Lung (tissue), 12 donors: ENCODE data around the gene PRODH2. TPM values are rescaled to one million over a fixed set of nuclear protein-coding genes. Genes with fewer than 3 reads are reported as not detected.

Source experiments
- ATAC-seq: fragments of 200-7000 bp; cut with Tn5 transposase; one replicate; pipeline ENCODE4 v1.9.1; 2020; ENCODE audit warnings: moderate number of reproducible peaks; ENCODE audit not compliant: insufficient read depth, low FRiP score
- DNase-seq, 3 donors: peaks; one replicate each; pipeline ENCODE4 v3.0.0-alpha.2; 2013 to 2017
- H3K27ac ChIP-seq, 2 donors: one replicate each; pipeline ENCODE4 v1.5.1; 2013; ENCODE audit warnings: mild to moderate bottlenecking in 2 of 2, moderate library complexity in 2 of 2, control low read depth in 1 of 2, inconsistent platforms in 1 of 2, low read depth in 1 of 2, low read length in 1 of 2
- H3K27me3 ChIP-seq, 3 donors: one replicate each; pipeline ENCODE4 v1.5.1; 2013; ENCODE audit warnings: low read length in 2 of 3; ENCODE audit not compliant: control insufficient read depth in 3 of 3, insufficient read depth in 3 of 3
- H3K36me3 ChIP-seq, 4 donors: one replicate each; pipeline ENCODE4 v1.5.1; 2013; ENCODE audit warnings: low read length in 4 of 4, mild to moderate bottlenecking in 1 of 4, moderate library complexity in 1 of 4; ENCODE audit not compliant: control insufficient read depth in 4 of 4, insufficient read depth in 4 of 4
- H3K4me1 ChIP-seq, 5 donors: one replicate each; pipeline ENCODE4 v1.5.1; 2013; ENCODE audit warnings: low read length in 5 of 5, mild to moderate bottlenecking in 2 of 5, moderate library complexity in 1 of 5; ENCODE audit not compliant: control insufficient read depth in 5 of 5, insufficient read depth in 5 of 5
- H3K4me3 ChIP-seq: one replicate; pipeline ENCODE4 v1.5.1; 2013; ENCODE audit warnings: mild to moderate bottlenecking, control low read depth, moderate library complexity
- H3K9ac ChIP-seq, 2 donors: one replicate each; pipeline ENCODE4 v1.5.1; 2013; ENCODE audit warnings: low read length in 2 of 2, control low read depth in 1 of 2; ENCODE audit not compliant: insufficient read depth in 1 of 2
- H3K9me3 ChIP-seq, 4 donors: one replicate each; pipeline ENCODE4 v1.5.1; 2013; ENCODE audit warnings: low read length in 3 of 4, mild to moderate bottlenecking in 1 of 4, moderate library complexity in 1 of 4; ENCODE audit not compliant: control insufficient read depth in 4 of 4, insufficient read depth in 3 of 4
- CTCF ChIP-seq: IDR thresholded peaks from 2 replicates; pipeline ENCODE4 v1.5.1; 2012; ENCODE audit warnings: mild to moderate bottlenecking; ENCODE audit errors: control extremely low read depth, extremely low read depth
- WGBS, 2 donors: extraction: QIAGEN DNeasy Blood & Tissue Kit; methylation state at CpG; one replicate each; pipeline ENCODE4 v1.1.7; 2013; 5-methylcytosine and 5-hydroxymethylcytosine counted together
- polyA plus RNA-seq, 2 donors: library from polyadenylated mRNA; stranded (reverse); fragments of 200-250 nt; gene quantifications; one replicate each; pipeline ENCODE4 v1.2.1, GENCODE V29; 2013
- total RNA-seq, 2 donors: library from RNA; depleted of rRNA in 1 of 2; stranded (reverse); fragments of >200 nt in 1 of 2; gene quantifications; one replicate each; pipeline ENCODE4 v1.2.1, GENCODE V29; 2014 to 2021
- donor health status: control.
- donor health status: control.
- donor health status: Bipolar disorder and iron deficiency.
- donor health status: healthy.
- donor health status: DM: yes; HTN: yes; CAD: no.

Gene PRODH2
- total and polyA plus RNA-seq, 4 donors: not detected

- no peak for TF ChIP-seq CTCF
- 91 to 98% methylated on average over 4 of the region's 4 CpGs for WGBS, 2 donors
- Histone ChIP-seq H3K27ac (no peak overlapping the region), H3K9ac (no peak overlapping the region), H3K36me3 (peaks cover 0 to 15% (median 15%) of the 10 kb centered on the region in 4 donors), H3K9me3 (peaks cover 0 to 2% (median 0%) of the 10 kb centered on the region in 4 donors), H3K27me3 (no peaks in the 10 kb centered on the region), H3K4me1 (peaks cover 0 to 24% (median 9%) of the 10 kb centered on the region in 5 donors), H3K4me3 (no peak overlapping the region)
- no peak for ATAC-seq
- DNase-seq: no peak
Observed at GRCh38 chr19:35760711-35761349, 51.8 kb downstream of the PRODH2 start.

GRCh38 chr19:35759697-35760096 is 52.9 kb downstream of the PRODH2 start:
- DNase-seq (no peak), ATAC-seq (no peak)
- H3K4me3 ChIP-seq: no peak overlapping the region
- H3K27me3 ChIP-seq: peaks cover 0 to 4% (median 0%) of the 10 kb centered on the region in 3 donors
- H3K9me3 ChIP-seq: peaks cover 0 to 2% (median 0%) of the 10 kb centered on the region in 4 donors
- no peak overlapping the region for H3K27ac ChIP-seq
- peak overlapping the region in 1 of 2 donors; percentile 37 for H3K9ac ChIP-seq
- H3K36me3 ChIP-seq: peaks cover 0 to 12% (median 11%) of the 10 kb centered on the region in 4 donors
- TF ChIP-seq CTCF: no peak
- peaks cover 0 to 32% (median 14%) of the 10 kb centered on the region in 5 donors for H3K4me1 ChIP-seq
- 91 to 100% methylated on average over 2 of the region's 2 CpGs for WGBS, 2 donors

- 0% methylated on average over 52 to 53 of the region's 53 CpGs for WGBS, 2 donors
- H3K4me1 ChIP-seq: peaks cover 0 to 32% (median 14%) of the 10 kb centered on the region in 5 donors
Observed at GRCh38 chr19:35757749-35758608, 54.7 kb downstream of the PRODH2 start, which contains the start of gene PROSER3. TSS of gene PROSER3 (plus strand) at chr19:35758176. CDS start at chr19:35758216, 40 bp downstream.

More at GRCh38 chr19:35757749-35758608, 54.7 kb downstream of the PRODH2 start, which contains the start of gene PROSER3:
- peaks cover 0 to 4% (median 0%) of the 10 kb centered on the region in 3 donors for H3K27me3 ChIP-seq
- peak within 1 kb of the TSS; percentile 97 for H3K27ac ChIP-seq
- H3K9me3 ChIP-seq: peaks cover 0 to 2% (median 0%) of the 10 kb centered on the region in 4 donors
- TF ChIP-seq CTCF: no peak
- peak within 1 kb of the TSS; percentile 91 for H3K4me3 ChIP-seq
- DNase-seq (peak; percentile 99 to 100 (median 100)), ATAC-seq (peak; percentile 95)
- H3K36me3 ChIP-seq: peaks cover 0 to 20% (median 17%) of the 10 kb centered on the region in 4 donors
- peak within 1 kb of the TSS; percentile 46 to 96 for H3K9ac ChIP-seq
